Mesothelial cell of epicardium (in vitro differentiated cells): ENCODE results near the gene GRIK1. TPM values are rescaled to one million over a fixed set of nuclear protein-coding genes. Genes with fewer than 3 reads are reported as not detected.

ENCODE experiments used
- DNase-seq, 2 experiments: peaks; one replicate each; pipeline ENCODE4 v3.0.0; 2021; ENCODE audit warnings: low spot score in 2 of 2; ENCODE audit not compliant: unreplicated experiment in 2 of 2
- H3K27ac Mint-ChIP-seq: 2 replicates; pipeline ENCODE4 v1.8.0; 2021; ENCODE audit warnings: mixed read lengths
- H3K27me3 Mint-ChIP-seq: 2 replicates; pipeline ENCODE4 v1.8.0; 2021; ENCODE audit warnings: low read depth, mixed read lengths
- H3K36me3 Mint-ChIP-seq: 2 replicates; pipeline ENCODE4 v1.8.0; 2021; ENCODE audit warnings: mixed read lengths
- H3K4me1 Mint-ChIP-seq: 2 replicates; pipeline ENCODE4 v1.8.0; 2021; ENCODE audit warnings: mixed read lengths
- H3K4me3 Mint-ChIP-seq: 2 replicates; pipeline ENCODE4 v1.8.0; 2021; ENCODE audit warnings: mild to moderate bottlenecking, moderate library complexity, mixed read lengths
- H3K9me3 Mint-ChIP-seq: 2 replicates; pipeline ENCODE4 v1.8.0; 2021; ENCODE audit warnings: mixed read lengths
- CTCF ChIP-seq: fragments of 200-600 bp; sonication (generic); IDR thresholded peaks from one replicate; pipeline ENCODE4 v1.5.0; 2021; ENCODE audit warnings: antibody characterized with exemption; ENCODE audit not compliant: unreplicated experiment
- total RNA-seq: library from RNA; stranded (reverse); gene quantifications from 3 replicates; pipeline ENCODE4 v1.2.1, GENCODE V29; 2021

GRIK1 gene
- total RNA-seq, 1 donor from 2014 or later: 5.9 TPM

GRCh38 chr21:29909571-29909970, 30.2 kb downstream of the GRIK1 start:
- no peaks in the 10 kb centered on the region for H3K27me3 Mint-ChIP-seq
- H3K4me3 Mint-ChIP-seq: no peak overlapping the region
- no peak overlapping the region for H3K27ac Mint-ChIP-seq
- TF ChIP-seq CTCF: no peak
- no peak for DNase-seq
- peaks cover 18% of the 10 kb centered on the region for H3K9me3 Mint-ChIP-seq
- peaks cover 2% of the 10 kb centered on the region for H3K36me3 Mint-ChIP-seq
- H3K4me1 Mint-ChIP-seq: peaks cover 2% of the 10 kb centered on the region

GRCh38 chr21:29904359-29905282, 35.2 kb downstream of the GRIK1 start:
- H3K9me3 Mint-ChIP-seq: peaks cover 17% of the 10 kb centered on the region
- peaks cover 2% of the 10 kb centered on the region for H3K4me1 Mint-ChIP-seq
- TF ChIP-seq CTCF: no peak
- H3K27ac Mint-ChIP-seq: peak overlapping the region; percentile 30
- H3K4me3 Mint-ChIP-seq: no peak overlapping the region
- H3K27me3 Mint-ChIP-seq: peaks cover 9% of the 10 kb centered on the region
- no peak for DNase-seq
- H3K36me3 Mint-ChIP-seq: peaks cover 2% of the 10 kb centered on the region

- H3K27ac Mint-ChIP-seq: no peak overlapping the region
- peaks cover 3% of the 10 kb centered on the region for H3K9me3 Mint-ChIP-seq
- no peaks in the 10 kb centered on the region for H3K36me3 Mint-ChIP-seq
- no peak for DNase-seq
- H3K27me3 Mint-ChIP-seq: peaks cover 20% of the 10 kb centered on the region
- no peaks in the 10 kb centered on the region for H3K4me1 Mint-ChIP-seq
- TF ChIP-seq CTCF: no peak
- H3K4me3 Mint-ChIP-seq: no peak overlapping the region
Observed at GRCh38 chr21:29896884-29897283, 42.9 kb downstream of the GRIK1 start.

GRCh38 chr21:29893687-29894086, 46.1 kb downstream of the GRIK1 start:
- no peak for DNase-seq
- no peak for TF ChIP-seq CTCF
- H3K9me3 Mint-ChIP-seq: no peaks in the 10 kb centered on the region
- H3K27ac Mint-ChIP-seq: no peak overlapping the region
- peaks cover 11% of the 10 kb centered on the region for H3K27me3 Mint-ChIP-seq
- H3K36me3 Mint-ChIP-seq: no peaks in the 10 kb centered on the region
- H3K4me3 Mint-ChIP-seq: no peak overlapping the region
- H3K4me1 Mint-ChIP-seq: no peaks in the 10 kb centered on the region

GRCh38 chr21:29892379-29892778, 47.4 kb downstream of the GRIK1 start:
- no peaks in the 10 kb centered on the region for H3K36me3 Mint-ChIP-seq
- no peak overlapping the region for H3K4me3 Mint-ChIP-seq
- no peak for TF ChIP-seq CTCF
- H3K27ac Mint-ChIP-seq: no peak overlapping the region
- no peaks in the 10 kb centered on the region for H3K9me3 Mint-ChIP-seq
- H3K4me1 Mint-ChIP-seq: no peaks in the 10 kb centered on the region
- DNase-seq: no peak
- peaks cover 11% of the 10 kb centered on the region for H3K27me3 Mint-ChIP-seq
